ENCODE results near the gene MAP9. TPM values are rescaled to one million over a fixed set of nuclear protein-coding genes. Genes with fewer than 3 reads are reported as not detected.

The MAP9 gene
- total and polyA plus RNA-seq, 2 experiments from 2014 or later, result 1.8 to 6.2 TPM

DNA sequence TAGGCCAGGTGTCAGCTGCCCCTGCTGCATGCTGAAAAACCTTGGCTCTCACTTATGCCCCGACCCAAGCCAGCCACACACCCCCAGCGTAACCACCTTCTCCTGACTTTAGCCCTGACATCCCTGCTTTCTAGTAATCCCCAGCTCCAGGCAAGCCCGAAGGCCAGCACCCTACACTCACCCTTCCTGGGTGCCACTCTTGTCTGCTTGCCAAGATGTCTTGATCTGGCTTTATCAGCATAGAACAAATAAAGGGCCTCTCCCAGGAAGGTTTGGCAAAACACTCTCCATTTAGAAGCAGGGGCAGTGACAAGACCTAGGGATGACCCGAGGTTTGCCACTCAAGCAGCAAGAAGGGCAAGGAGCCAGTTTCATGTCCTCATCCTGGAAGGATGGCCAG lies 6.8 kb upstream of the MAP9 start:
- Histone ChIP-seq H3K4me3 (no peak overlapping the region), H3K9me2 (ENCODE audit: insufficient read depth) (no peaks in the 10 kb centered on the region), H3K9me3 (ENCODE audit: low read depth) (no peaks in the 10 kb centered on the region), H3F3A (ENCODE audit: insufficient read depth) (no peaks in the 10 kb centered on the region), H2AFZ (no peak overlapping the region), H3K9ac (no peak overlapping the region), H4K20me1 (ENCODE audit: insufficient read depth) (no peaks in the 10 kb centered on the region), H3K4me1 (ENCODE audit: insufficient read depth) (no peaks in the 10 kb centered on the region), H3K27me3 (replicated peaks; ENCODE audit: insufficient read depth) (no peaks in the 10 kb centered on the region), H3K4me2 (ENCODE audit: unreplicated experiment) (no peak overlapping the region), H3K36me3 (ENCODE audit: low read depth) (no peaks in the 10 kb centered on the region), H3K27ac (no peak overlapping the region), H3K79me2 (ENCODE audit: insufficient read depth) (no peaks in the 10 kb centered on the region)
- WGBS, 2 experiments (ENCODE audit: low coverage in 1 of 2, low lambda C conversion rate in 2 of 2, missing lambda C conversion rate in 2 of 2), result 30 to 32% methylated on average over 4 of the region's 4 CpGs
- no peak for TF ChIP-seq EZH2 (IDR thresholded peaks at IDR 0.05; ENCODE audit: insufficient read depth, poor library complexity, severe bottlenecking)
- no peak for TF ChIP-seq EZH2phosphoT487 (IDR thresholded peaks at IDR 0.05; ENCODE audit: insufficient read depth, low read depth)
- in situ Hi-C loops (cut with MboI), result no loop called here
- no peak for DNase-seq

DNA sequence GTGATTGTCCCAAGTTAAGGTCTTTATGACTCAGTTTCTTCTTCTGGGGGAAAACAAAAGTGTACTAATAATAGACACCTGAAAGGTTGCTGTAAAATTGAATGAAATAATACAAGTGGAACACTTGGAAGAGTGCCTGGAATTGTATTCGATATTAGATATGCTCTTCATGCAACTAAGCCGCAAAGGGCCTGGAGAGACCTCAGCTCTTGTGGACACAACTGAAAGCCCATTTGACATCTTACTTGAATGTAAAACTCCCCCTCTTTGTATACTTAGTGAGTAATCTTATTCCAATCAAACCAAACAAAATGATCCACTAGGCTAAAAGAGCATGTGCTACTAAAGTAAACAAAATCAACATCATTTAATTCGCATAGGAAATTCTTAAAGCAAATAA lies 511 bp upstream of the MAP9 start:
- Histone ChIP-seq H3K9me3 (ENCODE audit: low read depth) (no peaks in the 10 kb centered on the region), H3K27ac (no peak overlapping the region), H3K4me2 (ENCODE audit: unreplicated experiment) (no peak overlapping the region), H3K4me1 (ENCODE audit: insufficient read depth) (peaks cover 6% of the 10 kb centered on the region; the same call in 1 of the 2 replicates), H3K4me3 (no peak overlapping the region), H3K79me2 (ENCODE audit: insufficient read depth) (no peaks in the 10 kb centered on the region), H3K36me3 (ENCODE audit: low read depth) (no peaks in the 10 kb centered on the region), H3K9me2 (ENCODE audit: insufficient read depth) (no peaks in the 10 kb centered on the region), H4K20me1 (ENCODE audit: insufficient read depth) (no peaks in the 10 kb centered on the region), H3K27me3 (replicated peaks; ENCODE audit: insufficient read depth) (peaks cover 7% of the 10 kb centered on the region), H3F3A (ENCODE audit: insufficient read depth) (no peaks in the 10 kb centered on the region), H3K9ac (no peak overlapping the region), H2AFZ (peak overlapping the region; percentile 72; the same call in 1 of the 2 replicates)
- peak; percentile 6 for DNase-seq
- no peak for TF ChIP-seq EZH2phosphoT487 (IDR thresholded peaks at IDR 0.05; ENCODE audit: insufficient read depth, low read depth)
- TF ChIP-seq EZH2 (IDR thresholded peaks at IDR 0.05; ENCODE audit: insufficient read depth, poor library complexity, severe bottlenecking), result no peak
- in situ Hi-C loops (cut with MboI), result no loop called here
- WGBS, 2 experiments (ENCODE audit: low coverage in 1 of 2, low lambda C conversion rate in 2 of 2, missing lambda C conversion rate in 2 of 2), result 85 to 86% methylated on average over 3 of the region's 3 CpGs

DNA sequence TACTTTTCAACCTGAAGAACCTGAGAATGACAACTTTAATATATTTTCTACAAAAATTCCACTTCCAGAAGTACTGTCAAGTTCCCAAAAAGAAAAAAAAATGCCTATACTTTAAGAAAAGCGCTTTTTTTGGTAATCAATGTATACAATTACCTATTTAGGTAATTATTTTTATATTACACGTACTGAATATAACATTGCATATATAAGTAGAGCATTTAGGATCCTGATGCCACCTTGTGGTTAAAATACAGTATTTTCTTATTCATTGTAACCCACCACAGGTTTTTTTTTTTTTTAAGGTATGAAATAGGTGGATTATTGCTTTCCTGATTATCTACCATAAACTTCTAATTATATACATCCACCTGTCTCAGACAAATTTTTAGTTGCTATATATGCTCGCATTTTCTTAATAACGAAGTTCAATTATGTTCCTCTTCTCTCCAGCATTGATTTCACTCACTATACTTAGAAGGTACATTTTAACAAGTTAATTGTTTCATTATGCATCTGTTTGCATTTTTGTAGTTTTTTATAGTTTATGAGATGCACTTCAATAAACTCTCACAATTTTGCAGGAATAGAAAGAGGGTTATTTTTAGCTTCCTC lies 5.2 kb downstream of the MAP9 start:
- in situ Hi-C loops (cut with MboI), result loop anchor here (25.0 kb wide), 2 partner anchors 384 to 809 kb away; partner anchors contain the start of genes FGB and PLRG1
- H3K9ac ChIP-seq, result no peak overlapping the region
- H3K4me3 ChIP-seq, result no peak overlapping the region
- peaks cover 6% of the 10 kb centered on the region; the same call in 1 of the 2 replicates for H3K4me1 ChIP-seq (ENCODE audit: insufficient read depth)
- TF ChIP-seq EZH2 (IDR thresholded peaks at IDR 0.05; ENCODE audit: insufficient read depth, poor library complexity, severe bottlenecking), result no peak
- TF ChIP-seq EZH2phosphoT487 (IDR thresholded peaks at IDR 0.05; ENCODE audit: insufficient read depth, low read depth), result no peak
- no peaks in the 10 kb centered on the region for H3K9me2 ChIP-seq (ENCODE audit: insufficient read depth)
- peak; percentile 43 for DNase-seq
- H2AFZ ChIP-seq, result no peak overlapping the region
- H4K20me1 ChIP-seq (ENCODE audit: insufficient read depth), result no peaks in the 10 kb centered on the region
- H3K79me2 ChIP-seq (ENCODE audit: insufficient read depth), result no peaks in the 10 kb centered on the region
- H3K27me3 ChIP-seq (replicated peaks; ENCODE audit: insufficient read depth), result peaks cover 7% of the 10 kb centered on the region
- H3K27ac ChIP-seq, result no peak overlapping the region
- H3F3A ChIP-seq (ENCODE audit: insufficient read depth), result no peaks in the 10 kb centered on the region
- WGBS, 2 experiments (ENCODE audit: low coverage in 1 of 2, low lambda C conversion rate in 2 of 2, missing lambda C conversion rate in 2 of 2), result 14% methylated on average over 4 of the region's 4 CpGs
- no peaks in the 10 kb centered on the region for H3K9me3 ChIP-seq (ENCODE audit: low read depth)
- H3K36me3 ChIP-seq (ENCODE audit: low read depth), result no peaks in the 10 kb centered on the region
- H3K4me2 ChIP-seq (ENCODE audit: unreplicated experiment), result no peak overlapping the region

DNA sequence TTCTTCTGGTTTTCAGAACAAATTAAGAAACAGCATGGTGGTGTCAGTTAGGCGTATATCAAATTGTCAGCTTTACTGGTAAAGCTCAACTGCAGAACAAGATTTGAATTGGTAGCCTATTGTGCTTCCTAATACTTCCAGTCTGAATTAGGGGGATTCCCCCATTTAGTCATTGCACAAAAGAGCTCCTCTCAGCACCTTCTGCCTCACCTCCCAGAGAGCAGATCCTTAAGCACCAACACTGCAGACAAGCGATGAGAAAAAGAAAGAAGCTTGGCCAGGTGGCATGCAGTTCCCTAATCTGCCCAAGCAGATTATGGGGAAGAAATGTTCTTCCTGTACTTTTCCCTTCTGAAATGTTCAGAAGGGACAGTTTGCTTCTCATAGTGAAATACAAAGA lies 9.2 kb downstream of the MAP9 start:
- Histone ChIP-seq H3K27ac (no peak overlapping the region), H3K79me2 (ENCODE audit: insufficient read depth) (no peaks in the 10 kb centered on the region), H3K4me2 (ENCODE audit: unreplicated experiment) (no peak overlapping the region), H3K4me3 (no peak overlapping the region), H3F3A (ENCODE audit: insufficient read depth) (no peaks in the 10 kb centered on the region), H3K4me1 (ENCODE audit: insufficient read depth) (no peaks in the 10 kb centered on the region), H3K9ac (no peak overlapping the region), H3K9me2 (ENCODE audit: insufficient read depth) (no peaks in the 10 kb centered on the region), H3K27me3 (replicated peaks; ENCODE audit: insufficient read depth) (no peaks in the 10 kb centered on the region), H4K20me1 (ENCODE audit: insufficient read depth) (no peaks in the 10 kb centered on the region), H3K9me3 (ENCODE audit: low read depth) (no peaks in the 10 kb centered on the region), H2AFZ (no peak overlapping the region), H3K36me3 (ENCODE audit: low read depth) (no peaks in the 10 kb centered on the region)
- TF ChIP-seq EZH2 (IDR thresholded peaks at IDR 0.05; ENCODE audit: insufficient read depth, poor library complexity, severe bottlenecking) (no peak), EZH2phosphoT487 (IDR thresholded peaks at IDR 0.05; ENCODE audit: insufficient read depth, low read depth) (no peak)
- 75 to 76% methylated on average over 2 of the region's 2 CpGs for WGBS, 2 experiments (ENCODE audit: low coverage in 1 of 2, low lambda C conversion rate in 2 of 2, missing lambda C conversion rate in 2 of 2)
- DNase-seq, result no peak
- in situ Hi-C loops (cut with MboI), result loop anchor here (25.0 kb wide), 2 partner anchors 380 to 805 kb away; partner anchors contain the start of genes FGB and PLRG1

Measured in GM23248 (cell line).